ENCODE data around the gene QRSL1.
"Not testable (repeated sequence)": the region's sequence is repeated elsewhere in the genome, so short reads cannot be mapped to it uniquely, and the experiment has no call there.

Gene QRSL1

GRCh38 chr6:106684011-106684410 lies 54.6 kb downstream of the QRSL1 start:
- DNase-seq (ENCODE audit: low read depth): no peak

GRCh38 chr6:106685833-106686232 lies 56.5 kb downstream of the QRSL1 start:
- DNase-seq (ENCODE audit: low read depth): no peak

GRCh38 chr6:106688177-106688951 lies 59.0 kb downstream of the QRSL1 start:
- DNase-seq (ENCODE audit: low read depth): no peak

- no peak for DNase-seq (ENCODE audit: low read depth)
Observed at GRCh38 chr6:106692112-106692818, 62.9 kb downstream of the QRSL1 start.

- DNase-seq (ENCODE audit: low read depth): no peak
Observed at GRCh38 chr6:106692819-106693208, 63.4 kb downstream of the QRSL1 start.

- DNase-seq (ENCODE audit: low read depth): no peak
Observed at GRCh38 chr6:106693418-106693817, 64.0 kb downstream of the QRSL1 start.

GRCh38 chr6:106694343-106694742 lies 65.0 kb downstream of the QRSL1 start:
- DNase-seq (ENCODE audit: low read depth): no peak

- no peak for DNase-seq (ENCODE audit: low read depth)
Observed at GRCh38 chr6:106700581-106700980, 71.2 kb downstream of the QRSL1 start.

GRCh38 chr6:106701201-106701600 lies 71.8 kb downstream of the QRSL1 start:
- DNase-seq (ENCODE audit: low read depth): not testable (repeated sequence)

- DNase-seq (ENCODE audit: low read depth): no peak
Observed at GRCh38 chr6:106702046-106702445, 72.7 kb downstream of the QRSL1 start.

- DNase-seq (ENCODE audit: low read depth): no peak
Observed at GRCh38 chr6:106702451-106703110, 73.2 kb downstream of the QRSL1 start.

GRCh38 chr6:106704327-106704726 lies 74.9 kb downstream of the QRSL1 start:
- no peak for DNase-seq (ENCODE audit: low read depth)

- DNase-seq (ENCODE audit: low read depth): no peak
Observed at GRCh38 chr6:106705156-106705555, 75.8 kb downstream of the QRSL1 start.

GRCh38 chr6:106710580-106710979 lies 81.2 kb downstream of the QRSL1 start:
- no peak for DNase-seq (ENCODE audit: low read depth)

GRCh38 chr6:106714281-106714680 lies 84.9 kb downstream of the QRSL1 start:
- DNase-seq (ENCODE audit: low read depth): no peak

GRCh38 chr6:106715922-106716321 lies 86.5 kb downstream of the QRSL1 start:
- DNase-seq (ENCODE audit: low read depth): no peak

- no peak for DNase-seq (ENCODE audit: low read depth)
Observed at GRCh38 chr6:106716966-106717365, 87.6 kb downstream of the QRSL1 start.
